HEK293T (cell line): ENCODE data around the gene EXOC6B.

Experiments
- CTCF ChIA-PET: fragments of 350-600 bp; formaldehyde crosslinking; extraction: SDS; loops from one replicate; lab custom pipeline; 2021; ENCODE audit warnings: antibody characterized with exemption, inconsistent platforms; lab: Yijun Ruan, JAX
- POLR2A ChIA-PET: fragments of 350-600 bp; formaldehyde crosslinking; extraction: SDS; loops from one replicate; lab custom pipeline; 2020; ENCODE audit warnings: antibody characterized with exemption, inconsistent platforms; lab: Yijun Ruan, JAX
- DNase-seq: peaks from one replicate; pipeline ENCODE4 v3.0.0; 2012; ENCODE audit warnings: mixed read lengths; ENCODE audit errors: extremely low spot score
- ARNT ChIP-seq: fragments of 450-650 bp; IDR thresholded peaks from 2 replicates; pipeline ENCODE4 v1.6.1; 2017; ENCODE audit warnings: mild to moderate bottlenecking
- BHLHE40 ChIP-seq: fragments of 450-650 bp; IDR thresholded peaks from 2 replicates; pipeline ENCODE4 v1.6.1; 2016; ENCODE audit warnings: mild to moderate bottlenecking, moderate library complexity, borderline replicate concordance
- CTBP1 ChIP-seq: fragments of 450-650 bp; IDR thresholded peaks from 2 replicates; pipeline ENCODE4 v1.6.1; 2016; ENCODE audit warnings: borderline replicate concordance
- ELF4 ChIP-seq: fragments of 450-650 bp; IDR thresholded peaks from 2 replicates; pipeline ENCODE4 v1.6.1; 2017; ENCODE audit warnings: antibody characterized with exemption
- FOXA1 ChIP-seq: fragments of 450-650 bp; IDR thresholded peaks from 2 replicates; pipeline ENCODE4 v1.6.1; 2016; ENCODE audit warnings: mild to moderate bottlenecking
- FOXK2 ChIP-seq: fragments of 450-650 bp; IDR thresholded peaks from 2 replicates; pipeline ENCODE4 v1.6.1; 2016; ENCODE audit warnings: mild to moderate bottlenecking
- FOXM1 ChIP-seq: fragments of 450-650 bp; IDR thresholded peaks from 2 replicates; pipeline ENCODE4 v1.6.1; 2017; ENCODE audit warnings: mild to moderate bottlenecking, borderline replicate concordance
- HDGF ChIP-seq: fragments of 450-650 bp; IDR thresholded peaks from 2 replicates; pipeline ENCODE4 v1.6.1; 2017; ENCODE audit warnings: antibody characterized with exemption, borderline replicate concordance
- L3MBTL2 ChIP-seq: fragments of 450-650 bp; conservative IDR thresholded peaks from 2 replicates; pipeline ENCODE4 v1.6.1; 2016; ENCODE audit warnings: mild to moderate bottlenecking
- LEF1 ChIP-seq: fragments of 450-650 bp; IDR thresholded peaks from 2 replicates; pipeline ENCODE4 v1.6.1; 2017; ENCODE audit warnings: mild to moderate bottlenecking, borderline replicate concordance
- NFRKB ChIP-seq: fragments of 450-650 bp; IDR thresholded peaks from 2 replicates; pipeline ENCODE4 v1.6.1; 2016; ENCODE audit warnings: mild to moderate bottlenecking, moderate library complexity
- PKNOX1 ChIP-seq: fragments of 450-650 bp; IDR thresholded peaks from 2 replicates; pipeline ENCODE4 v1.6.1; 2016
- SP1 ChIP-seq: fragments of 450-650 bp; IDR thresholded peaks from 2 replicates; pipeline ENCODE4 v1.6.1; 2017
- SUZ12 ChIP-seq: fragments of 450-650 bp; IDR thresholded peaks from 2 replicates; pipeline ENCODE4 v1.6.1; 2016; ENCODE audit warnings: mild to moderate bottlenecking
- TARDBP ChIP-seq: fragments of 450-650 bp; IDR thresholded peaks from 2 replicates; pipeline ENCODE4 v1.6.1; 2016
- ZNF384 ChIP-seq: fragments of 450-650 bp; IDR thresholded peaks from 2 replicates; pipeline ENCODE4 v1.6.1; 2016

EXOC6B gene

GRCh38 chr2:72134997-72135800 lies 690.6 kb downstream of the EXOC6B start:
- DNase-seq, result no peak
- ChIA-PET CTCF (no interaction called here), POLR2A (no interaction called here)
- no peak for TF ChIP-seq PKNOX1
- TF ChIP-seq ARNT, result no peak
- no peak for TF ChIP-seq HDGF
- TF ChIP-seq LEF1, result no peak

GRCh38 chr2:72134408-72134996 lies 691.3 kb downstream of the EXOC6B start:
- ChIA-PET POLR2A (no interaction called here), CTCF (no interaction called here)
- DNase-seq, result no peak
- TF ChIP-seq TARDBP (no peak), SUZ12 (no peak), FOXM1 (no peak), PKNOX1 (no peak), ELF4 (no peak), FOXA1 (no peak), ARNT (no peak), NFRKB (no peak)

GRCh38 chr2:72133721-72134407 lies 692.0 kb downstream of the EXOC6B start:
- POLR2A ChIA-PET, result no interaction called here
- TF ChIP-seq ELF4 (no peak), SUZ12 (no peak), LEF1 (no peak), NFRKB (no peak), FOXM1 (no peak)
- DNase-seq, result no peak
- CTCF ChIA-PET, result no interaction called here

- ChIA-PET POLR2A (no interaction called here), CTCF (no interaction called here)
- DNase-seq, result no peak
- no peak for TF ChIP-seq BHLHE40
- no peak for TF ChIP-seq CTBP1
- TF ChIP-seq FOXK2, result no peak
- no peak for TF ChIP-seq FOXA1
- TF ChIP-seq NFRKB, result no peak
- TF ChIP-seq PKNOX1, result no peak
- no peak for TF ChIP-seq HDGF
- TF ChIP-seq SP1, result no peak
- no peak for TF ChIP-seq L3MBTL2
Observed at GRCh38 chr2:72132981-72133720, 692.7 kb downstream of the EXOC6B start.

- ChIA-PET CTCF (no interaction called here), POLR2A (no interaction called here)
- no peak for DNase-seq
- TF ChIP-seq L3MBTL2, result no peak
- no peak for TF ChIP-seq SP1
- TF ChIP-seq ARNT, result no peak
- TF ChIP-seq SUZ12, result no peak
- TF ChIP-seq FOXK2, result no peak
- no peak for TF ChIP-seq CTBP1
- TF ChIP-seq ZNF384, result no peak
Observed at GRCh38 chr2:72131916-72132841, 693.7 kb downstream of the EXOC6B start.
